Neuronal stem cell (in vitro differentiated cells): ENCODE results near the gene KIF5B.
"Not testable (repeated sequence)": the region's sequence is repeated elsewhere in the genome, so short reads cannot be mapped to it uniquely, and the experiment has no call there.

Experiments
- DNase-seq: peaks from one replicate; pipeline ENCODE4 v3.0.0-alpha.2; 2013; ENCODE audit warnings: low spot score
- H2AFZ ChIP-seq: one replicate; pipeline ENCODE4 v1.6.1; 2013; ENCODE audit warnings: mild to moderate bottlenecking, low read length, inconsistent platforms
- H2AK5ac ChIP-seq: 2 replicates; pipeline ENCODE4 v1.6.1; 2013; ENCODE audit warnings: low read depth, mild to moderate bottlenecking, inconsistent platforms, low read length, moderate library complexity, mixed read lengths
- H2BK120ac ChIP-seq: 2 replicates; pipeline ENCODE4 v1.6.1; 2013; ENCODE audit warnings: low read depth, mild to moderate bottlenecking, inconsistent platforms, low read length, moderate library complexity, mixed read lengths
- H2BK12ac ChIP-seq: one replicate; pipeline ENCODE4 v1.6.1; 2013; ENCODE audit warnings: low read length, inconsistent platforms
- H2BK15ac ChIP-seq: 2 replicates; pipeline ENCODE4 v1.6.1; 2013; ENCODE audit warnings: mild to moderate bottlenecking, low read length, inconsistent platforms, mixed read lengths
- H2BK5ac ChIP-seq: one replicate; pipeline ENCODE4 v1.6.1; 2013; ENCODE audit warnings: inconsistent platforms, mild to moderate bottlenecking, low read length, moderate library complexity
- H3K14ac ChIP-seq: one replicate; pipeline ENCODE4 v1.6.1; 2013; ENCODE audit warnings: low read length, inconsistent platforms
- H3K18ac ChIP-seq: 2 replicates; pipeline ENCODE4 v1.6.1; 2013; ENCODE audit warnings: low read length, inconsistent platforms
- H3K23ac ChIP-seq: 2 replicates; pipeline ENCODE4 v1.6.1; 2013; ENCODE audit warnings: low read depth, mild to moderate bottlenecking, mixed read lengths, low read length, inconsistent platforms; ENCODE audit not compliant: poor library complexity
- H3K27ac ChIP-seq: replicated peaks from 3 replicates; pipeline ENCODE4 v1.5.1; 2013; ENCODE audit warnings: low read length, inconsistent platforms
- H3K27me3 ChIP-seq, 3 experiments: 2 replicates each; pipeline ENCODE4 v1.6.1; 2013; ENCODE audit warnings: low read length in 3 of 3, mild to moderate bottlenecking in 2 of 3, inconsistent platforms in 1 of 3, low read depth in 1 of 3, mixed read lengths in 1 of 3, moderate library complexity in 1 of 3; ENCODE audit not compliant: control insufficient read depth in 3 of 3, insufficient read depth in 3 of 3
- H3K36me3 ChIP-seq, 2 donors: replicated peaks in 1 of 2; 2 replicates each; pipeline ENCODE4 v1.6.1; 2013; ENCODE audit warnings: low read length in 2 of 2; ENCODE audit not compliant: control insufficient read depth in 2 of 2, insufficient read depth in 2 of 2
- H3K4ac ChIP-seq: 2 replicates; pipeline ENCODE4 v1.6.1; 2013; ENCODE audit warnings: inconsistent platforms, mild to moderate bottlenecking, low read length, moderate library complexity
- H3K4me1 ChIP-seq, 2 donors: 1 replicate in 1 of 2; 2 replicates in 1 of 2; pipeline ENCODE4 v1.6.1; 2013; ENCODE audit warnings: low read length in 2 of 2, low read depth in 1 of 2; ENCODE audit not compliant: control insufficient read depth in 2 of 2, insufficient read depth in 1 of 2
- H3K4me2 ChIP-seq: one replicate; pipeline ENCODE4 v1.6.1; 2013; ENCODE audit warnings: mild to moderate bottlenecking, low read length, inconsistent platforms; ENCODE audit not compliant: insufficient read depth, poor library complexity, severe bottlenecking
- H3K4me3 ChIP-seq, 2 donors: 2 replicates each; pipeline ENCODE4 v1.5.1; 2013; ENCODE audit warnings: low read length in 2 of 2, mild to moderate bottlenecking in 2 of 2, inconsistent platforms in 1 of 2, moderate library complexity in 1 of 2
- H3K79me1 ChIP-seq: one replicate; pipeline ENCODE4 v1.6.1; 2013; ENCODE audit warnings: low read depth, mild to moderate bottlenecking, inconsistent platforms, low read length, moderate library complexity
- H3K9ac ChIP-seq: one replicate; pipeline ENCODE4 v1.6.1; 2013; ENCODE audit warnings: mild to moderate bottlenecking, low read depth, low read length, inconsistent platforms; ENCODE audit not compliant: poor library complexity
- H3K9me3 ChIP-seq, 2 donors: replicated peaks in 1 of 2; 2 replicates each; pipeline versions ENCODE3 to v1.6.1; 2013; ENCODE audit warnings: low read length in 2 of 2, mild to moderate bottlenecking in 2 of 2, inconsistent platforms in 1 of 2, low read depth in 1 of 2, mixed read lengths in 1 of 2, moderate library complexity in 1 of 2; ENCODE audit not compliant: control insufficient read depth in 2 of 2, insufficient read depth in 1 of 2
- H4K8ac ChIP-seq: one replicate; pipeline ENCODE4 v1.6.1; 2013; ENCODE audit warnings: low read depth, mild to moderate bottlenecking, inconsistent platforms, low read length, moderate library complexity
- H4K91ac ChIP-seq: one replicate; pipeline ENCODE4 v1.6.1; 2013; ENCODE audit warnings: low read length, low read depth, mild to moderate bottlenecking, inconsistent platforms; ENCODE audit not compliant: poor library complexity
- WGBS, 2 donors: extraction: QIAGEN DNeasy Blood & Tissue Kit; methylation state at CpG; one replicate each; pipeline ENCODE4 v1.1.7; 2013; ENCODE audit warnings: missing lambda C conversion rate in 2 of 2, mixed read lengths in 1 of 2; ENCODE audit not compliant: insufficient read length in 2 of 2, insufficient replicate concordance in 1 of 2; ENCODE audit errors: extremely low coverage in 2 of 2; 5-methylcytosine and 5-hydroxymethylcytosine counted together

Gene KIF5B

GRCh38 chr10:31975157-31975765, 81.0 kb downstream of the KIF5B start:
- Histone ChIP-seq H3K4ac (no peak overlapping the region), H2BK120ac (no peak overlapping the region), H4K8ac (no peak overlapping the region), H2BK12ac (no peak overlapping the region), H2AFZ (no peak overlapping the region), H3K9ac (no peak overlapping the region), H3K9me3 (peaks cover 0 to 2% of the 10 kb centered on the region in 2 donors), H3K79me1 (no peaks in the 10 kb centered on the region), H3K14ac (no peak overlapping the region), H3K36me3 (no peaks in the 10 kb centered on the region), H3K23ac (no peak overlapping the region), H3K18ac (no peak overlapping the region), H4K91ac (no peak overlapping the region), H3K4me1 (peaks cover 3 to 11% of the 10 kb centered on the region in 2 donors), H3K4me3 (no peak overlapping the region), H2BK15ac (no peak overlapping the region), H3K4me2 (no peak overlapping the region), H2AK5ac (no peak overlapping the region), H3K27ac (no peak overlapping the region), H2BK5ac (peak overlapping the region; percentile 54), H3K27me3 (no peaks in the 10 kb centered on the region)
- DNase-seq, result no peak
- no CpG with 5 or more reads among the region's 6 CpGs for WGBS, 2 donors

- H2BK120ac ChIP-seq, result no peak overlapping the region
- H3K27ac ChIP-seq, result no peak overlapping the region
- H3K9me3 ChIP-seq, result peaks cover 0 to 2% of the 10 kb centered on the region in 2 donors
- no peak overlapping the region for H4K91ac ChIP-seq
- peaks cover 3 to 11% of the 10 kb centered on the region in 2 donors for H3K4me1 ChIP-seq
- H3K4me2 ChIP-seq, result no peak overlapping the region
- no peaks in the 10 kb centered on the region for H3K27me3 ChIP-seq
- no peak overlapping the region for H3K4ac ChIP-seq
- H2AK5ac ChIP-seq, result no peak overlapping the region
- no peaks in the 10 kb centered on the region for H3K79me1 ChIP-seq
- H3K14ac ChIP-seq, result no peak overlapping the region
- H2BK5ac ChIP-seq, result peak overlapping the region; percentile 54
- no peak for DNase-seq
- H2AFZ ChIP-seq, result no peak overlapping the region
- no peak overlapping the region for H3K18ac ChIP-seq
- H3K9ac ChIP-seq, result no peak overlapping the region
- no peaks in the 10 kb centered on the region for H3K36me3 ChIP-seq
- WGBS, 2 donors, result no CpG with 5 or more reads among the region's 4 CpGs
- no peak overlapping the region for H4K8ac ChIP-seq
- H3K23ac ChIP-seq, result no peak overlapping the region
- H2BK12ac ChIP-seq, result no peak overlapping the region
- no peak overlapping the region for H3K4me3 ChIP-seq
- no peak overlapping the region for H2BK15ac ChIP-seq
These were observed 81.6 kb downstream of the KIF5B start for GRCh38 chr10:31974434-31975124.

GRCh38 chr10:31972519-31973041, 83.6 kb downstream of the KIF5B start:
- no peak overlapping the region for H3K14ac ChIP-seq
- no peak overlapping the region for H2AK5ac ChIP-seq
- no peak overlapping the region for H3K4ac ChIP-seq
- peaks cover 3 to 5% of the 10 kb centered on the region in 2 donors for H3K4me1 ChIP-seq
- no peak overlapping the region for H2AFZ ChIP-seq
- H2BK15ac ChIP-seq, result no peak overlapping the region
- H3K27me3 ChIP-seq, result no peaks in the 10 kb centered on the region
- H4K91ac ChIP-seq, result no peak overlapping the region
- no peak overlapping the region for H2BK120ac ChIP-seq
- H3K4me3 ChIP-seq, result no peak overlapping the region
- DNase-seq, result no peak
- H3K9me3 ChIP-seq, result peaks cover 0 to 2% of the 10 kb centered on the region in 2 donors
- H3K79me1 ChIP-seq, result no peaks in the 10 kb centered on the region
- no peak overlapping the region for H3K18ac ChIP-seq
- WGBS, 2 donors, result no CpG with 5 or more reads among the region's 9 CpGs
- H3K9ac ChIP-seq, result no peak overlapping the region
- H3K4me2 ChIP-seq, result no peak overlapping the region
- H3K23ac ChIP-seq, result no peak overlapping the region
- no peaks in the 10 kb centered on the region for H3K36me3 ChIP-seq
- no peak overlapping the region for H2BK5ac ChIP-seq
- H4K8ac ChIP-seq, result no peak overlapping the region
- H2BK12ac ChIP-seq, result no peak overlapping the region
- H3K27ac ChIP-seq, result no peak overlapping the region

- not testable (repeated sequence) for H3K4ac ChIP-seq, H3K4me3 ChIP-seq, H4K8ac ChIP-seq, H4K91ac ChIP-seq, H3K9me3 ChIP-seq, H2AFZ ChIP-seq, H3K27me3 ChIP-seq, H2BK5ac ChIP-seq, H3K4me1 ChIP-seq, H3K18ac ChIP-seq, H3K14ac ChIP-seq, H2AK5ac ChIP-seq, H3K79me1 ChIP-seq, H2BK120ac ChIP-seq, H3K23ac ChIP-seq, H2BK15ac ChIP-seq, H3K9ac ChIP-seq, H3K36me3 ChIP-seq, H2BK12ac ChIP-seq, H3K27ac ChIP-seq, H3K4me2 ChIP-seq
- peak; percentile 24 for DNase-seq
- WGBS, 2 donors, result no CpG with 5 or more reads among the region's 32 CpGs
These were observed 86.4 kb downstream of the KIF5B start for GRCh38 chr10:31969847-31970246.
